HepG2 (cell line): ENCODE results near the gene LINC00632. TPM values are rescaled to one million over a fixed set of nuclear protein-coding genes. Genes with fewer than 3 reads are reported as not detected.
A peak's percentile ranks its signal among the peaks of the same experiment; 100 is the strongest.

ENCODE experiments used
- FOSL2 ChIP-seq: sonication (generic); formaldehyde crosslinking; IDR thresholded peaks from 2 replicates; pipeline ENCODE4 v1.4.0; 2020; ENCODE audit warnings: missing genetic modification reagents
- GFI1 ChIP-seq: sonication (generic); formaldehyde crosslinking; IDR thresholded peaks from 2 replicates; pipeline ENCODE4 v1.5.0; 2020; ENCODE audit warnings: missing genetic modification reagents, mild to moderate bottlenecking, borderline replicate concordance
- HDAC2 ChIP-seq: sonication (generic); formaldehyde crosslinking; IDR thresholded peaks from 2 replicates; pipeline ENCODE4 v1.4.0; 2020; ENCODE audit warnings: missing genetic modification reagents
- IKZF1 ChIP-seq: fragments of 450-650 bp; IDR thresholded peaks from 2 replicates; pipeline ENCODE4 v1.7.1; 2016
- JUNB ChIP-seq: sonication (generic); formaldehyde crosslinking; IDR thresholded peaks from 2 replicates; pipeline ENCODE4 v1.8.0; 2022; ENCODE audit warnings: missing genetic modification reagents, mild to moderate bottlenecking, borderline replicate concordance
- NCOR1 ChIP-seq: fragments of 200-600 bp; sonication (generic); IDR thresholded peaks from 2 replicates; pipeline ENCODE4 v1.7.0; 2017; ENCODE audit warnings: antibody characterized with exemption, low read length, borderline replicate concordance
- NFIB ChIP-seq: sonication (generic); formaldehyde crosslinking; IDR thresholded peaks from 2 replicates; pipeline ENCODE4 v1.9.0; 2021; ENCODE audit warnings: missing genetic modification reagents, mild to moderate bottlenecking, borderline replicate concordance
- SOX5 ChIP-seq: IDR thresholded peaks from 2 replicates; pipeline ENCODE4 v1.6.1; 2016; ENCODE audit warnings: borderline replicate concordance
- TBX2 ChIP-seq: sonication (generic); formaldehyde crosslinking; IDR thresholded peaks from 2 replicates; pipeline ENCODE4 v1.5.0; 2020; ENCODE audit warnings: missing genetic modification reagents, mild to moderate bottlenecking, borderline replicate concordance
- THYN1 ChIP-seq: sonication (generic); formaldehyde crosslinking; IDR thresholded peaks from 2 replicates; pipeline ENCODE4 v1.8.1; 2023; ENCODE audit warnings: low read depth, mild to moderate bottlenecking, moderate library complexity, missing genetic modification reagents, borderline replicate concordance
- TRIM24 ChIP-seq: sonication (generic); formaldehyde crosslinking; IDR thresholded peaks from 2 replicates; pipeline ENCODE4 v1.8.0; 2022; ENCODE audit warnings: mild to moderate bottlenecking, missing genetic modification reagents
- ZFX ChIP-seq: sonication (generic); formaldehyde crosslinking; IDR thresholded peaks from 2 replicates; pipeline ENCODE4 v1.4.0; 2020; ENCODE audit warnings: mild to moderate bottlenecking, low read depth, missing genetic modification reagents, moderate library complexity
- ZFYVE20 ChIP-seq: sonication (generic); formaldehyde crosslinking; IDR thresholded peaks from 2 replicates; pipeline ENCODE4 v1.8.0; 2023; ENCODE audit warnings: low read depth, mild to moderate bottlenecking, moderate library complexity, missing genetic modification reagents, borderline replicate concordance
- ZNF101 ChIP-seq: sonication (generic); formaldehyde crosslinking; IDR thresholded peaks from 2 replicates; pipeline ENCODE4 v1.4.0; 2020; ENCODE audit warnings: mild to moderate bottlenecking, low read depth, missing genetic modification reagents, borderline replicate concordance
- ZNF12 ChIP-seq: sonication (generic); formaldehyde crosslinking; IDR thresholded peaks from 2 replicates; pipeline ENCODE4 v1.5.0; 2020; ENCODE audit warnings: missing genetic modification reagents
- ZNF121 ChIP-seq: sonication (generic); formaldehyde crosslinking; IDR thresholded peaks from 2 replicates; pipeline ENCODE4 v1.5.0; 2020; ENCODE audit warnings: mild to moderate bottlenecking, missing genetic modification reagents
- ZNF468 ChIP-seq: sonication (generic); formaldehyde crosslinking; IDR thresholded peaks from 2 replicates; pipeline ENCODE4 v1.8.0; 2022; ENCODE audit warnings: mild to moderate bottlenecking, moderate library complexity, missing genetic modification reagents
- ZNF484 ChIP-seq: sonication (generic); formaldehyde crosslinking; IDR thresholded peaks from 2 replicates; pipeline ENCODE4 v1.5.1; 2020; ENCODE audit warnings: mild to moderate bottlenecking, low read depth, missing genetic modification reagents, borderline replicate concordance
- ZNF512B ChIP-seq: sonication (generic); formaldehyde crosslinking; IDR thresholded peaks from 2 replicates; pipeline ENCODE4 v1.5.1; 2020; ENCODE audit warnings: missing genetic modification reagents, mild to moderate bottlenecking, borderline replicate concordance
- ZNF597 ChIP-seq: sonication (generic); formaldehyde crosslinking; IDR thresholded peaks from 2 replicates; pipeline ENCODE4 v1.5.0; 2020; ENCODE audit warnings: missing genetic modification reagents
- polyA plus RNA-seq, 8 experiments: library from polyadenylated mRNA; depleted of rRNA in 3 of 8; stranded (reverse) in 7 of 8; unstranded in 1 of 8; fragments of >200 nt; fragmentation: Illumina TruSeq in 4 of 8; extraction: Trizol in 4 of 8; gene quantifications; 2 replicates each; pipeline versions ENCODE4 v1.2.1 to v1.2.3, GENCODE V29; 2011 to 2016; ENCODE audit warnings: low read depth in 4 of 8, missing spikeins in 1 of 8, mixed read lengths in 1 of 8; ENCODE audit not compliant: insufficient read depth in 1 of 8
- total RNA-seq, 5 experiments: library from RNA; depleted of rRNA; stranded (reverse); fragments of >200 nt; fragmentation: Illumina TruSeq; extraction: Trizol; gene quantifications; 2 replicates each; pipeline ENCODE4 v1.2.3, GENCODE V29; 2016; ENCODE audit warnings: low read depth in 1 of 5
- TF ChIP-seq, protein P1 (sequence below): IDR thresholded peaks from 2 replicates; pipeline ENCODE4 v1.4.0; 2020; ENCODE audit warnings: mild to moderate bottlenecking, missing genetic modification reagents

LINC00632 gene
- total and polyA plus RNA-seq, 2 of the 13 experiments (the other 11 are each of a cell fraction or from before 2014, with no cell fraction given), result 0.13 TPM; not detected in 1

GRCh38 chrX:140672840-140673731, 36.5 kb upstream of the LINC00632 start (continued):
- TF ChIP-seq ZNF512B (CRISPR knock-in tag) (no peak), NFIB (CRISPR knock-in tag) (no peak), ZFYVE20 (CRISPR knock-in tag) (no peak), IKZF1 (no peak), ZNF468 (no peak), GFI1 (CRISPR knock-in tag) (peak; percentile 44; the same call in 1 of the 2 replicates), THYN1 (CRISPR knock-in tag) (no peak), ZFX (CRISPR knock-in tag) (peak; percentile 25; the same call in 1 of the 2 replicates), TBX2 (CRISPR knock-in tag) (peak; percentile 77), NCOR1 (no peak), HDAC2 (CRISPR knock-in tag) (0 out of 2 replicates have a peak, but pooled peaks have one; percentile 39), TRIM24 (no peak), JUNB (CRISPR knock-in tag) (peak; percentile 65; the same call in 1 of the 2 replicates), ZNF12 (CRISPR knock-in tag) (peak; percentile 49; the same call in 1 of the 2 replicates), SOX5 (CRISPR knock-in tag) (peak; percentile 78; the same call in 1 of the 2 replicates), ZNF101 (CRISPR knock-in tag) (no peak), ZNF597 (CRISPR knock-in tag) (no peak), FOSL2 (peak; percentile 91), ZNF484 (CRISPR knock-in tag) (no peak), ZNF121 (peak; percentile 48; the same call in 1 of the 2 replicates)
- TF ChIP-seq, protein P1, sequence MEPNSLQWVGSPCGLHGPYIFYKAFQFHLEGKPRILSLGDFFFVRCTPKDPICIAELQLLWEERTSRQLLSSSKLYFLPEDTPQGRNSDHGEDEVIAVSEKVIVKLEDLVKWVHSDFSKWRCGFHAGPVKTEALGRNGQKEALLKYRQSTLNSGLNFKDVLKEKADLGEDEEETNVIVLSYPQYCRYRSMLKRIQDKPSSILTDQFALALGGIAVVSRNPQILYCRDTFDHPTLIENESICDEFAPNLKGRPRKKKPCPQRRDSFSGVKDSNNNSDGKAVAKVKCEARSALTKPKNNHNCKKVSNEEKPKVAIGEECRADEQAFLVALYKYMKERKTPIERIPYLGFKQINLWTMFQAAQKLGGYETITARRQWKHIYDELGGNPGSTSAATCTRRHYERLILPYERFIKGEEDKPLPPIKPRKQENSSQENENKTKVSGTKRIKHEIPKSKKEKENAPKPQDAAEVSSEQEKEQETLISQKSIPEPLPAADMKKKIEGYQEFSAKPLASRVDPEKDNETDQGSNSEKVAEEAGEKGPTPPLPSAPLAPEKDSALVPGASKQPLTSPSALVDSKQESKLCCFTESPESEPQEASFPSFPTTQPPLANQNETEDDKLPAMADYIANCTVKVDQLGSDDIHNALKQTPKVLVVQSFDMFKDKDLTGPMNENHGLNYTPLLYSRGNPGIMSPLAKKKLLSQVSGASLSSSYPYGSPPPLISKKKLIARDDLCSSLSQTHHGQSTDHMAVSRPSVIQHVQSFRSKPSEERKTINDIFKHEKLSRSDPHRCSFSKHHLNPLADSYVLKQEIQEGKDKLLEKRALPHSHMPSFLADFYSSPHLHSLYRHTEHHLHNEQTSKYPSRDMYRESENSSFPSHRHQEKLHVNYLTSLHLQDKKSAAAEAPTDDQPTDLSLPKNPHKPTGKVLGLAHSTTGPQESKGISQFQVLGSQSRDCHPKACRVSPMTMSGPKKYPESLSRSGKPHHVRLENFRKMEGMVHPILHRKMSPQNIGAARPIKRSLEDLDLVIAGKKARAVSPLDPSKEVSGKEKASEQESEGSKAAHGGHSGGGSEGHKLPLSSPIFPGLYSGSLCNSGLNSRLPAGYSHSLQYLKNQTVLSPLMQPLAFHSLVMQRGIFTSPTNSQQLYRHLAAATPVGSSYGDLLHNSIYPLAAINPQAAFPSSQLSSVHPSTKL (CRISPR knock-in tag), result peak; percentile 70
